Activated naive CD4-positive, alpha-beta T cell treated with anti-CD3 and anti-CD28 coated beads, Interleukin-2, amount 50 U/mL, for 72 hours (primary cell): ENCODE results near the gene MDP1. TPM values are rescaled to one million over a fixed set of nuclear protein-coding genes. Genes with fewer than 3 reads are reported as not detected.
A peak's percentile ranks its signal among the peaks of the same experiment; 100 is the strongest.

Experiments
- ATAC-seq, 2 donors: fragments of 150-1000 bp; cut with Tn5 transposase; 2 replicates each; pipeline ENCODE4 v1.10.0; 2021; ENCODE audit warnings: mild to moderate bottlenecking in 2 of 2, moderate library complexity in 2 of 2
- DNase-seq, 2 donors: peaks; one replicate each; pipeline ENCODE4 v3.0.0; 2021 to 2022; ENCODE audit warnings: low spot score in 2 of 2
- H3K27ac Mint-ChIP-seq, 2 donors: one replicate each; pipeline ENCODE4 v1.8.0; 2022; ENCODE audit warnings: mild to moderate bottlenecking in 2 of 2, mixed read lengths in 2 of 2
- H3K36me3 Mint-ChIP-seq, 2 donors: one replicate each; pipeline ENCODE4 v1.8.0; 2022; ENCODE audit warnings: mixed read lengths in 2 of 2
- H3K9me3 Mint-ChIP-seq, 2 donors: one replicate each; pipeline ENCODE4 v1.8.0; 2022; ENCODE audit warnings: mixed read lengths in 2 of 2
- total RNA-seq, 2 donors: library from RNA; stranded (reverse); gene quantifications; one replicate each; pipeline ENCODE4 v1.2.3, GENCODE V29; 2022

The MDP1 gene
- total RNA-seq: 1 to 10 TPM; 5.5 to 7.4 TPM

GRCh38 chr14:24215495-24216344, at the start of gene MDP1:
TSS of gene MDP1 (minus strand) at chr14:24216066. CDS start at chr14:24215955, 111 bp downstream.
- Mint-ChIP-seq H3K27ac (peak within 1 kb of the TSS; percentile 90 to 95), H3K9me3 (no peaks in the 10 kb centered on the region), H3K36me3 (peaks cover 9 to 23% of the 10 kb centered on the region in 2 donors)
- ATAC-seq: peak; percentile 73 to 74
- DNase-seq: peak; percentile 78 to 82

- Mint-ChIP-seq H3K36me3 (peaks cover 7 to 11% of the 10 kb centered on the region in 2 donors), H3K27ac (peak overlapping the region in 1 of 2 donors; percentile 55), H3K9me3 (no peaks in the 10 kb centered on the region)
- DNase-seq (no peak), ATAC-seq (no peak)
These were observed 48.4 kb upstream of the MDP1 start for GRCh38 chr14:24264298-24264697.

- H3K27ac Mint-ChIP-seq: peak overlapping the region in 1 of 2 donors; percentile 55
- ATAC-seq (no peak), DNase-seq (no peak)
- peaks cover 7 to 11% of the 10 kb centered on the region in 2 donors for H3K36me3 Mint-ChIP-seq
- H3K9me3 Mint-ChIP-seq: no peaks in the 10 kb centered on the region
These were observed 48.0 kb upstream of the MDP1 start for GRCh38 chr14:24263848-24264247.

- no peaks in the 10 kb centered on the region for H3K9me3 Mint-ChIP-seq
- peaks cover 7 to 11% of the 10 kb centered on the region in 2 donors for H3K36me3 Mint-ChIP-seq
- DNase-seq: no peak
- peak; percentile 4 to 21 for ATAC-seq
- H3K27ac Mint-ChIP-seq: peak within 1 kb of the TSS; percentile 52 to 55
These were observed 47.2 kb upstream of the MDP1 start, which contains the start of gene TGM1 for GRCh38 chr14:24262821-24263733. TSS of gene TGM1 (minus strand) at chr14:24263177. CDS start at chr14:24262352, 825 bp downstream.

- Mint-ChIP-seq H3K9me3 (no peaks in the 10 kb centered on the region), H3K36me3 (peaks cover 2 to 6% of the 10 kb centered on the region in 2 donors), H3K27ac (peak overlapping the region in 1 of 2 donors; percentile 52)
- no peak for DNase-seq
- no peak for ATAC-seq
These were observed 46.1 kb upstream of the MDP1 start for GRCh38 chr14:24261969-24262327.

GRCh38 chr14:24261256-24261968, 45.5 kb upstream of the MDP1 start:
- ATAC-seq (no peak), DNase-seq (no peak)
- no peaks in the 10 kb centered on the region for H3K9me3 Mint-ChIP-seq
- peaks cover 0 to 5% of the 10 kb centered on the region in 2 donors for H3K36me3 Mint-ChIP-seq
- H3K27ac Mint-ChIP-seq: no peak overlapping the region

GRCh38 chr14:24260780-24261157, 44.9 kb upstream of the MDP1 start:
- Mint-ChIP-seq H3K27ac (no peak overlapping the region), H3K9me3 (no peaks in the 10 kb centered on the region), H3K36me3 (peaks cover 0 to 5% of the 10 kb centered on the region in 2 donors)
- no peak for DNase-seq
- no peak for ATAC-seq

GRCh38 chr14:24260026-24260779, 44.3 kb upstream of the MDP1 start:
- Mint-ChIP-seq H3K9me3 (no peaks in the 10 kb centered on the region), H3K36me3 (peaks cover 0 to 7% of the 10 kb centered on the region in 2 donors), H3K27ac (peak overlapping the region in 1 of 2 donors; percentile 65)
- ATAC-seq (no peak), DNase-seq (no peak)

- ATAC-seq: no peak
- Mint-ChIP-seq H3K9me3 (no peaks in the 10 kb centered on the region), H3K27ac (no peak overlapping the region), H3K36me3 (peaks cover 0 to 15% of the 10 kb centered on the region in 2 donors)
- no peak for DNase-seq
These were observed 43.6 kb upstream of the MDP1 start for GRCh38 chr14:24259282-24260025.

GRCh38 chr14:24258548-24259265, 42.8 kb upstream of the MDP1 start:
- Mint-ChIP-seq H3K36me3 (peaks cover 0 to 20% of the 10 kb centered on the region in 2 donors), H3K9me3 (no peaks in the 10 kb centered on the region), H3K27ac (no peak overlapping the region)
- DNase-seq (no peak), ATAC-seq (no peak)

GRCh38 chr14:24258119-24258518, 42.3 kb upstream of the MDP1 start:
- no peak for ATAC-seq
- H3K27ac Mint-ChIP-seq: no peak overlapping the region

GRCh38 chr14:24256960-24257359, 41.1 kb upstream of the MDP1 start:
- Mint-ChIP-seq H3K36me3 (peaks cover 0 to 20% of the 10 kb centered on the region in 2 donors), H3K27ac (no peak overlapping the region), H3K9me3 (no peaks in the 10 kb centered on the region)
- DNase-seq (no peak), ATAC-seq (no peak)

More at GRCh38 chr14:24258119-24258518, 42.3 kb upstream of the MDP1 start:
- Mint-ChIP-seq H3K9me3 (no peaks in the 10 kb centered on the region), H3K36me3 (peaks cover 0 to 20% of the 10 kb centered on the region in 2 donors)
- no peak for DNase-seq

GRCh38 chr14:24255931-24256711, 40.3 kb upstream of the MDP1 start:
- Mint-ChIP-seq H3K36me3 (peaks cover 0 to 18% of the 10 kb centered on the region in 2 donors), H3K27ac (peak overlapping the region in 1 of 2 donors; percentile 29), H3K9me3 (no peaks in the 10 kb centered on the region)
- DNase-seq (no peak), ATAC-seq (no peak)

GRCh38 chr14:24255438-24255837, 39.6 kb upstream of the MDP1 start:
- ATAC-seq: no peak
- Mint-ChIP-seq H3K9me3 (no peaks in the 10 kb centered on the region), H3K36me3 (peaks cover 0 to 15% of the 10 kb centered on the region in 2 donors), H3K27ac (peak overlapping the region in 1 of 2 donors; percentile 52)
- DNase-seq: no peak
